Cerebellar nuclear complex (tissue), 1 donor: Measurements from ENCODE around the gene GNG13.
"Not testable (repeated sequence)": the region's sequence is repeated elsewhere in the genome, so short reads cannot be mapped to it uniquely, and the experiment has no call there.

ENCODE experiments used
- DNase-seq, 2 experiments: peaks; one replicate each; lab custom pipeline; 2025; lab: John Stamatoyannopoulos, UW

The GNG13 gene

DNA sequence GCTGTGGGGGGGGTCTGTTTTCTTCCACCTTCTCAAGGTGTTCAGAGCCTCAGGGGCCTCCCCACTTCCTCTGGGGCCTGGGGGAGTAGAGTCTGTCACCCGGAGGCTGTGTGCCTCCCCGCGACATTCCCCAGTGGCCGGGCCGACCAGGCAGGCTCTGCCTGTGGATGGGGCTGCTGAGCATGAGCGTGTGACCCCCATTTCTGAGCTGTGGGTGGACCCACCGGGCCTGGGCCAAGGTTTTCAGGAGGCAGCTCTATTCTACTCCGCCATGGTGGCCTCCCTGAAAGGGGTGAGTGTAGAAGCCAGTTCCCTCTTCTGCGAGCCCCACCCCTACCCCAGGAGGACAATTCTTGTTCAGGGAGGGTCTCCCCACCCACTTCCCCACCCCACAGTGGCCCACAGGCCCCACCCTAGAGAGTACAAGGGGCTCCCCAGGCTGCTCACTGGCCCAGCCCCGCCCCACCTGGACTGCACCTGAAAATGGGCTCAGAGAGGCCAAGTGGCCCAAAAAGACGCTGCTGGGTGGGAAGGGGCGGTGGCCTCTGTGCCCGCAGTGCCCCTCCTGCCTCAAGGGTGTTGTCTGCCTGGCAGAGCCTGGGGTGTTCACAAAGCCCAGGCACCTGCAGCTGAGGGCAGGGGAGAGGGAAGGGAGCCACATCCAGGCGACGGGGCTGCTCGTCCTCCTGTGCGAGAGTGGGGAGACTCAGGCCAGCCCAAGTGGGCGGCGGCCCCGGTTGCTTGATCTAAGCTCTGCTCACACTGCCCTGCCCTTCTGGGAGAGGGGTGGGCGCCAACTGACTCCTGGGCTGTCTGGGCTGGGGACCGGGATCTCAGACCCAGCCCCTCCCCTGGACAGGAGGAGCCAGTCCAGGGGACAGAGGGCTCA lies 38.7 kb downstream of the GNG13 start:
- DNase-seq = no peak

DNA sequence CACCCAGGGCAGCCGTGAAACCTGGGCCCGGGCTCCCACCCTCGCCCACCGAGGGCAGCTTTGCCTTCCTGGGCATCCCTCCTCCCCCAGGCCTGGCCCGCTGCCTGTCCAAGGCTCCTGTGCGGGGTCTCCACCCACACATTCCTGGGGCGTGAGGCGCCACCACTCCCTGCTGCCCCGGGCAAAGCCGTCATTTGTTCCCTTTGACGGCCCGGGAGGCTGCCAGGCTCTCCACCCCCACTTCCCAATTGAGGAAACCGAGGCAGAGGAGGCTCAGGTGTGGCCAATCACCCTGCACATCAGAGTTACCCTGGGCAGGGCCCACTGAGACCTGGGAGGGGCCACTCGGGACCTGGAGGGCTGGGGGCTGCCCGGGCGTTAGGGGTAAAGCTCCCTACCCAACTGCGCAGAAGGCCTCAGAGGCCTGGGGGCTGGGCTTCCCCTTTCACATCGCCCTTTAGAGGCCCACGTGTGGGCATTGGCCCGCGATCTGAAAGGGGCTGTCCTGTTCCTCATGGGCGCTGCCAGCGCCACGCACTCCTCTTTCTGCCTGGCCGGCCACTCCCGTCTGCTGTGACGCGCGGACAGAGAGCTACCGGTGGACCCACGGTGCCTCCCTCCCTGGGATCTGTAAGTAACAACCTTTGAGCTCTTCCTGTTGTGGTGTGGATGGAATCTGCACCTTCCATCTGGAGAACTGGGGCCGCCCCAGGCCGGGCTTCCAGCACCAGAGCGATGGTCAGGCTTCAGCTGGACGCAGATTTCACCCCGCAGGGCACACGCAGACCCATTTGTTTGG lies 39.8 kb downstream of the GNG13 start, which contains the start of gene MSLN:
Gene MSLN (plus strand): TSS at position 190 of the 799 bp plus-strand sequence. CDS start 1,947 bp downstream, outside the sequence.
- DNase-seq = no peak

DNA sequence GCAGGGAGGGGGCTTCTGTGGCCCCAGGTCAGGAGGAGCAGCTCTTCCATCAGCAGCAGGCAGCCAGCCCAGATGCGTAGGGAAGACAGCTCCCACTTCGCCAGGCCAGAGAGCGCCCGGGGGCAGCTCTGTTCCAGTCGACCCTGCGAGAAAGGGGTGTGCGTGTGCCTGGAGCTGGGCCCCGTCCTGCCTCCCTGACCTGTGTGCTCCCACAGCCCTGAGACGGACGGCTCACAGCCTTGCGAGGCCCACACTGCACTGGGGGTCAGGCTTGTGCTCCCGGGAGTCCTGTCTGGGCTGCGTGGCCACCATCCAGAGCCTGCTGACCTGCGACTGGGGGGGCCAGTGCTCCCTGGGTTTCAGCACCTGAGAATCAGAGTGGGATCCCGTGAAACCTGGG lies 40.5 kb downstream of the GNG13 start:
- no peak for DNase-seq

DNA sequence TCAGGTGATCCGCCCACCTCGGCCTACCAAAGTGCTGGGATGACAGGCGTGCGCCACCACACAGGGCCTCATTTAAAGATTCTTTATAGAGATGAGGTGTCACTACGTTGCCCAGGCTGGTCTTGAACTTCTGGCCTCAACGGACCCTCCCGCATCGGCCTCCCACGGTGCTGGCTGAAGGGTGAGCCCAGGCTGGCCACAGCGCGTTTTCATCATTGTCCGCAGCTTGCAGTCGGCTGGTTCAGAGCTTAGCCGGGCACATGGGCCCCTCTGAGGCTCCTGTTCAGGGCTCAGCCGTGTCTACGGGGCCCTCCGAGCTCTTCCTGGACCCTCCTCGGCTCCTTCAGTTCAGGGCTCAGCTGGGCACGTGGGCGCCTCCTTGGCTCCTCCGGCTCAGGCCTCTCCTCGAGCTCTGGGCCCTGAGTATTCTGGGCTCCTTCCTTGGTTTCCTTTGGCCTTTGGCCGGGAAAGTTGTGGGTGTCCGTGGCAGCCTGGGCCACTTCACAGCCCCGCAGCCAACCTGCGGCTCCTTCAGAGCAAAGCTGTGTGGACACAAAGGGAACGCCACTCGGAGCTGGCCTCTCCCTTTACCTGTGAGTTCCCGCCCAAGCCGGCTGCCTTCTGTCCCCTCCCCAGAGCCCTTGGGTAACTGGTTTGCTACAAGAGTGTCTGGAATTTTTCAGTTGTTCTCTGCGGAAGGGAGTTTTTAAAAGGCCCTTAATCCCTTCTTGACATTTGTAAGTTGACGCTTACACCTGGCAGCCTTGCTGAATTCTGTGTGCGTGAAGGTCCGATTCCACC lies 41.2 kb downstream of the GNG13 start:
- no peak for DNase-seq

DNA sequence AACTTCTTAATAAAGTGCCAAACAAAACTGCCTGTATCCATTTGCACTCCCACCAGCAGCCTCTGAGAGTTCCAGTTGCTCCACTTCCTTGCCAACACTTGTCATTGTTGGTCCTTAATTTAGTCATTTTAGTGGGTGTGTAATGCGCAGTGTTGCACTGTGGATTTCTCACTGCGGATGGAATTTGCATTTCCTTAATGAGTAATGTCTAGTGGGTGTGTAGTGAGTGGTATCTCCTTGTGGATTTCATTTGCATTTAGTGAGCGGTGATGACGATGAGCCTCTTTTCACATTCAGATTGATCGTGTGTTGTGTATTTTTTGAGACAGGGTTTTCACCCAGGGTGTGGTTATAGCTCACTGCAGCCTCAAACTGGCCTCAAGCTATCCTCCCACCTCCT lies 44.1 kb downstream of the GNG13 start:
- no peak for DNase-seq

DNA sequence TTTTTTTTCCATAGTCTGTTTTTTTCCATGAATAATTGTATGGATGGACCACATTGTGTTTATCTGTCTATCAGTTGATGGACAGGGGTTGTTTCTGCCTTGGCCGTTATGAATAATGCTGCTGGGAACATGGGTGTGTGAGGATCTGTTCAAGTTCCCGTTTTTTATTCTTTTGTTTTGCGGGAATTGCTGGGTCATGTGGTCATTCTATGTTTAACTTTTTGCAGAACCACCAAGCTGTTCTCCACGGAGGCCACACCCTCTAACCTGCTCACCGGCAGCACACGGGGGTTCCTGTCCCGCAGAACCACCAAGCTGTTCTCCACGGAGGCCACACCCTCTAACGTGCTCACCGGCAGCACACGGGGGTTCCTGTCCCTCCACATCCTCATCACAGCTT lies 45.9 kb downstream of the GNG13 start:
- no peak for DNase-seq

DNA sequence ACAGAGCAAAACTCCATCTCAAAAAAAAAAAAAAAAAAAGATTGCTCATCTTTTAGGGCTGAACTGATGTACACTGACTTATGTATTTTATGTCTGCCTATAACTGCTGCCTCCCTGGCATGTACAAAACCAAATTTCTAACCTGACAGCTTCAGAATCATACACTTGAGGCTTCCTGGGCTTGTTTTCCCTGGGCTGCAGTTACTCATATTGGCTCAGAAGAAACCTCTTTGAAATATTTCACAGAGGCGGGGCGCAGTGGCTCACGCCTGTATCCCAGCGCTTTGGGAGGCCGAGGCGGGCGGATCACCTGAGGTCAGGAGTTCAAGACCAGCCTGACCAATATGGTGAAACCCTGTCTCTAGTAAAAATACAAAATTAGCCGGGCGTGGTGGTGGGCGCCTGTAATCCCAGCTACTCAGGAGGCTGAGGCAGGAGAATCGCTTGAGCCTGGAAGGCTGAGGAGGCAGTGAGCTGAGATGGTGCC lies 46.4 kb downstream of the GNG13 start:
- DNase-seq = not testable (repeated sequence)

DNA sequence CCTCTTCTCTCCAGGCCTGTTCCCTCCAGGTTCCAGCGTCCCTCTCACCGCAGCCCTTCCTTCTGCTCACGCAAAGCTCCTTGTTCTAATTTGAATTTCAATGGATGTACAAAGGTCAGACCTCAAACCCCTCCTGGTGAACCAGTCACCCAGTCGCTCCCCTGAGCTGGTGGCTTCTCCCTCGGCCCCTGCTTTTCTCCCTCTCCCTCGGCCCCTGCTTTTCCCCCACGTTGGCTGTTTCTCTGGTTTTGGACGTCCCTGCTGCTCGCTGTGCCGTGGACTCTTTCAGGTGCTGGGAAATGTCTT lies 48.6 kb downstream of the GNG13 start:
- DNase-seq = no peak

DNA sequence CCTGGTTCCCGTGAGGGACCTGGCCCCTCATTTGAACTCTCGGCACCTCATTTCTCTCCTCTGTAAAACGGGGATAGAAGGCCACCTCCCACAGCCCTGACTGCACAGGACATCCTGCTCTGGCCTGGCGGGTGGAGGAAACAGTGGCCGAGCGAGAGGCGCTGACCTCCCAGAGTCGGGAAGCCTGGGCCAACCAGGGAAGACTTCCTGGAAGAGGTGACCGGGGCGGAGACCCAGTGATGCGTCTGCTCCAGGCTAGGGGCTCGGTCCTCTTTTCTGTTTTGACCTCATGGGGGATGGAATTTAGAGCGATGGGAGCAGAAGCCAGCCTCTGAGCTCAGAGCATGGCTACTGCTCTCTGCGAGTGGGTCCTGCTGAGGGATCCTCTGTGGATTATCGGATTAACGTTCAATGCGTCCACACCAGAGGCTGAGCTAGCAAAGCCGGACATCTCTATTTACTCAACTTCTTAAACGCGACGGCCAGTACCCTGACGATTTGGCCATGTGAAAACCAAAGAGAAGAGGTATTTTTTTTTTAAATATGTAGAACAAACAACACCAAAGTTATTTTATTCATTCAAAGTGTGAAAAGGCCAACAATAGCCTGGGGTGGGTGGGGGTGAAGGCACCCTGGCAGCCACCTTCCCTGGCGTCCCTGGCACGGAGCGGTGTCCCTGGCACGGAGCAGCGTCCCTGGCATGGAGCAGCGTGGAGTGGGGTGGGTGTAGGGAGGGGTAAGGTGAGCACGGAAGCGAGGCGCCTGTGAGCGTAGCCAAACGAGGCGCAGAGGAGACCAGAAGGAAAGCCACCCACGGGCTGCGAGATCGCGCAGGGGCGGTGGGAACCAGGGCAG lies 49.2 kb downstream of the GNG13 start:
- no peak for DNase-seq

DNA sequence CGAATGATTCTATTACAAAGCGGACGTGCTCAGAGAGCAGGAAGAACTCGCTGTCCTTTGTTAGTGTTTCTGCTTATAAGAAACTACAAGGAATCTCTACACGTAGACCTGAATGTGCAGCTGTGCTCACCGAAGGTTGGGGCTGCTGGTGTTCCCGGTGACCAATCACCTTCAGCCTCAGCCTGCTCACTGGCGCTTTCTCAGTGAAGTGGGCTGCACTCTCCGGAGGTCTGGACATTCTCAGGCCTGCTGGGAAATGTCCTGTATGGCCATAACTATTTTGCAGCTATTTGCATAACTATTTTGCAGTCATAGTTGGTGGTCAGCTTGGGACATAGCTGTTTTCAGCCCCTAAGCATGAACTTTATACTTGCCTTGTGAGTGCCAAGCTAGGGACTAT lies 50.0 kb downstream of the GNG13 start:
- DNase-seq = no peak

DNA sequence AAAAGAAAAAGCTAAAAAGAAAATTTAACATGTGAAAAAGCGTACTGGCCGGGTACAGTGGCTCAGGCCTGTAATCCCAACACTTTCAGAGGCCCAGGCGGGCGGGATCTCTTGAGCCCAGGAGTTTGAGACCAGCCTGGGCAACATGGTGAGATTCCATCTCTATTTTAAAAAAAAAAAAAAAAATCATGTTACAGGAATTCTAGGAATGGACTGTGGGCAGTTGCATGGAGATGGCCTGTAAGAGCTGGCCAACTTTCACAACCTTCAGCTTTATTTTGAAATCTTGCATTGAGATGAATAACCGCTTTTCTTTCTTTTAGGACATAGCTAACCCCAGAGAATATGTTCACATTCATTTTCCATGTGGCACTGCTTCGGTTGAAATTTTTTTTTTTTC lies 51.5 kb downstream of the GNG13 start:
- no peak for DNase-seq
